Endothelial cell of umbilical vein (primary cell): ENCODE data around the gene GARS1. TPM values are rescaled to one million over a fixed set of nuclear protein-coding genes. Genes with fewer than 3 reads are reported as not detected.

ENCODE experiments used
- BruUV-seq: library from RNA; stranded (reverse); fragments of 400-500 nt; replicated peaks from 2 replicates; lab custom pipeline; 2021; lab: Mats Ljungman, UMichigan
- CTCF ChIA-PET: fragments of 300-600, 350-600 bp; sonication (Branson Sonifier 250); formaldehyde crosslinking; loops from one replicate; lab custom pipeline; 2021; ENCODE audit warnings: antibody characterized with exemption, inconsistent platforms; lab: Charles Lee
- POLR2A ChIA-PET: fragments of 300-600, 350-600 bp; sonication (Branson Sonifier 250); formaldehyde crosslinking; loops from one replicate; lab custom pipeline; 2021; ENCODE audit warnings: antibody characterized with exemption, inconsistent platforms; lab: Charles Lee
- DNase-seq: peaks from one replicate; pipeline ENCODE4 v3.0.0-alpha.2; 2011; ENCODE audit warnings: low read depth, low spot score
- FAIRE-seq: peaks from 2 replicates; lab custom pipeline; 2011; peaks lifted over from hg19 to GRCh38; lab: Jason Lieb, UNC
- H2AFZ ChIP-seq: 2 replicates; pipeline ENCODE4 v1.6.0; 2012; ENCODE audit warnings: low read depth, low read length, control low read depth, inconsistent platforms
- H3K27ac ChIP-seq: 2 replicates; pipeline ENCODE4 v1.5.1; 2011; ENCODE audit warnings: low read depth, mild to moderate bottlenecking, control low read depth, low read length, moderate library complexity; ENCODE audit not compliant: insufficient read depth
- H3K27me3 ChIP-seq, 2 experiments: 2 replicates each; pipeline versions ENCODE4 v1.6.0 to v1.6.1; 2011; ENCODE audit warnings: low read length in 2 of 2, mixed read lengths in 1 of 2; ENCODE audit not compliant: control insufficient read depth in 2 of 2, insufficient read depth in 2 of 2
- H3K36me3 ChIP-seq, 2 experiments: 2 replicates in 1 of 2; 3 replicates in 1 of 2; pipeline ENCODE4 v1.5.1; 2011; ENCODE audit warnings: low read length in 2 of 2, mild to moderate bottlenecking in 1 of 2, moderate library complexity in 1 of 2; ENCODE audit not compliant: control insufficient read depth in 2 of 2, insufficient read depth in 2 of 2; ENCODE audit errors: extremely low read depth in 1 of 2
- H3K4me1 ChIP-seq: 3 replicates; pipeline ENCODE4 v1.5.1; 2011; ENCODE audit warnings: mild to moderate bottlenecking, low read length; ENCODE audit not compliant: control insufficient read depth, insufficient read depth; ENCODE audit errors: extremely low read depth
- H3K4me2 ChIP-seq: 2 replicates; pipeline ENCODE4 v1.6.1; 2011; ENCODE audit warnings: low read length, control low read depth, mixed read lengths; ENCODE audit not compliant: insufficient read depth
- H3K4me3 ChIP-seq, 3 experiments: fragments of 200-600 bp in 1 of 3; sonication (generic), shearing (Covaris generic) in 1 of 3; replicated peaks in 1 of 3; 2 replicates each; pipeline ENCODE4 v1.5.1; 2011 to 2016; ENCODE audit warnings: control low read depth in 3 of 3, low read length in 3 of 3, mild to moderate bottlenecking in 2 of 3, inconsistent platforms in 1 of 3, low read depth in 1 of 3, moderate library complexity in 1 of 3; ENCODE audit not compliant: insufficient read depth in 1 of 3
- H3K79me2 ChIP-seq: 2 replicates; pipeline ENCODE4 v1.6.0; 2012; ENCODE audit warnings: low read length, inconsistent platforms; ENCODE audit not compliant: control insufficient read depth, insufficient read depth
- H3K9ac ChIP-seq: replicated peaks from 2 replicates; pipeline ENCODE3; 2011; ENCODE audit warnings: low read length, control low read depth; ENCODE audit not compliant: insufficient read depth; ENCODE audit errors: extremely low read depth
- H3K9me1 ChIP-seq: replicated peaks from 3 replicates; pipeline ENCODE4 v1.6.0; 2011; ENCODE audit warnings: mild to moderate bottlenecking, low read length; ENCODE audit not compliant: control insufficient read depth, insufficient read depth; ENCODE audit errors: extremely low read depth
- H3K9me3 ChIP-seq: replicated peaks from 2 replicates; pipeline ENCODE4 v1.5.1; 2012; ENCODE audit warnings: low read length, inconsistent platforms; ENCODE audit not compliant: control insufficient read depth, insufficient read depth
- H4K20me1 ChIP-seq: replicated peaks from 2 replicates; pipeline ENCODE3; 2011; ENCODE audit warnings: mild to moderate bottlenecking, low read length; ENCODE audit not compliant: control insufficient read depth, insufficient read depth; ENCODE audit errors: extremely low read depth
- EZH2 ChIP-seq: IDR thresholded peaks from 2 replicates; pipeline ENCODE4 v1.6.1; 2012; ENCODE audit warnings: borderline replicate concordance, low read depth, mild to moderate bottlenecking, moderate library complexity, low read length, inconsistent platforms; ENCODE audit not compliant: severe bottlenecking
- FOS ChIP-seq: IDR thresholded peaks from 2 replicates; pipeline ENCODE4 v1.6.1; 2011; ENCODE audit warnings: mild to moderate bottlenecking, low read length, moderate library complexity, borderline replicate concordance; ENCODE audit not compliant: insufficient read depth
- GATA2 ChIP-seq: IDR thresholded peaks from 2 replicates; pipeline ENCODE4 v1.7.0; 2011; ENCODE audit warnings: low read depth, mild to moderate bottlenecking, moderate library complexity, mixed read lengths, low read length; ENCODE audit not compliant: insufficient read length, insufficient read depth
- JUN ChIP-seq: IDR thresholded peaks from 2 replicates; pipeline ENCODE4 v1.6.1; 2011; ENCODE audit warnings: borderline replicate concordance, low read depth; ENCODE audit not compliant: insufficient read length, insufficient read depth
- POLR2A ChIP-seq: IDR thresholded peaks from 2 replicates; pipeline ENCODE4 v1.6.1; 2012; ENCODE audit warnings: low read depth, mild to moderate bottlenecking, control low read depth, low read length
- POLR2AphosphoS5 ChIP-seq: IDR thresholded peaks from 2 replicates; pipeline ENCODE4 v1.6.1; 2012; ENCODE audit warnings: low read depth, mild to moderate bottlenecking, control low read depth, low read length, moderate library complexity; ENCODE audit not compliant: insufficient read depth
- dilution Hi-C: fragments of 300-500 bp; cut with MboI; formaldehyde crosslinking; loops from one replicate; pipeline ENCODE4 v1.15.0; 2019; ENCODE audit warnings: low sequenced_read_pairs; ENCODE audit not compliant: extremely low pct_ligation_motif_present
- intact Hi-C: fragments of 100-400 bp; cut with micrococcal nuclease; formaldehyde crosslinking; loops from one replicate; pipeline ENCODE4 v1.10.0; 2022
- polyA plus RNA-seq, 4 experiments: library from polyadenylated mRNA; depleted of rRNA in 3 of 4; stranded (reverse) in 3 of 4; unstranded in 1 of 4; fragments of >200 nt; gene quantifications; 2 replicates each; pipeline versions ENCODE4 v1.2.1 to v1.2.3, GENCODE V29; 2011 to 2012; ENCODE audit warnings: missing spikeins in 1 of 4
- total RNA-seq: library from RNA; stranded (reverse); gene quantifications from 2 replicates; pipeline ENCODE4 v1.2.3, GENCODE V29; 2021
- TF ChIP-seq, protein P1 (sequence below): IDR thresholded peaks from 2 replicates; pipeline ENCODE4 v1.6.1; 2011; ENCODE audit not compliant: insufficient read depth, insufficient read length
- TF ChIP-seq, protein P2 (sequence below), 2 donors: IDR thresholded peaks; 1 replicate in 1 of 2; 2 replicates in 1 of 2; pipeline ENCODE4 v1.5.1; 2011; ENCODE audit warnings: low read length in 2 of 2, mild to moderate bottlenecking in 2 of 2, moderate library complexity in 2 of 2, control low read depth in 1 of 2, inconsistent platforms in 1 of 2, low read depth in 1 of 2; ENCODE audit not compliant: insufficient read depth in 1 of 2; ENCODE audit errors: extremely low read depth in 1 of 2

The GARS1 gene
- total and polyA plus RNA-seq, 2 donors (not counting 3 experiments of a cell fraction or from before 2014, with no cell fraction given): 194 to 295 TPM

DNA sequence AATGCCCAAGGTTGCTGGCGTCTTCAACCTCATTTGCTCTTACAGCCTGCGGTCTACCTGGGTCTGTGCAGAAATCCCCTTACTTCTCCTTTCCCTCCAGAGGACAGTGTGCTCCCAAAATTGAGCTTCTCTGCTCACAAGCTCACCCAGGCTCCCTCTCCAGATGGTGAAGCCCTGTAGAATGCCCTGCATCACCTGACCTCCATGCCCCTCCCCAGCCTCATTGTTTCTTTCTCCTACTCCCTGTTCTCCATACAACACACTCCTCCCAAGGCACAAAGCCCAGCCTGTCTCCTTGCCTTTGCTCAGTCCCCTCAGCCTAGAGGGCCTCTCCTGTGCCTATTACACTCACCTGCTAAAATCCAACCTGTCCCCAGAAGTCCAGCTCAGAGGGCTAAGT lies 84.1 kb downstream of the GARS1 start:
- POLR2A ChIA-PET: no interaction called here
- peaks cover 47 to 50% of the 10 kb centered on the region in 2 experiments for H3K27me3 ChIP-seq
- intact Hi-C loops: no loop called here
- H4K20me1 ChIP-seq: no peaks in the 10 kb centered on the region
- CTCF ChIA-PET: no interaction called here
- DNase-seq (no peak), FAIRE-seq (no peak)
- H3K4me3 ChIP-seq: no peak overlapping the region
- no peak overlapping the region for H2AFZ ChIP-seq
- H3K27ac ChIP-seq: no peak overlapping the region
- H3K9me3 ChIP-seq: no peaks in the 10 kb centered on the region
- H3K36me3 ChIP-seq: no peaks in the 10 kb centered on the region
- dilution Hi-C loops: no loop called here
- no peaks in the 10 kb centered on the region for H3K9me1 ChIP-seq
- H3K9ac ChIP-seq: no peak overlapping the region
- H3K79me2 ChIP-seq: no peaks in the 10 kb centered on the region
- TF ChIP-seq GATA2 (no peak), FOS (no peak), POLR2AphosphoS5 (no peak), EZH2 (no peak)
- TF ChIP-seq, protein P1, sequence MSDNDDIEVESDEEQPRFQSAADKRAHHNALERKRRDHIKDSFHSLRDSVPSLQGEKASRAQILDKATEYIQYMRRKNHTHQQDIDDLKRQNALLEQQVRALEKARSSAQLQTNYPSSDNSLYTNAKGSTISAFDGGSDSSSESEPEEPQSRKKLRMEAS: no peak
- no TSS peak for BruUV-seq
- H3K4me1 ChIP-seq: no peaks in the 10 kb centered on the region
- no peak overlapping the region for H3K4me2 ChIP-seq

GRCh38 chr7:30679664-30680063 lies 85.0 kb downstream of the GARS1 start:
- no peaks in the 10 kb centered on the region for H3K4me1 ChIP-seq
- H4K20me1 ChIP-seq: no peaks in the 10 kb centered on the region
- ChIA-PET POLR2A (interaction anchor here (0.9 kb wide), 1 partner anchor 21 kb away, joined by 3 read pairs; no protein-coding TSS in a partner anchor), CTCF (no interaction called here)
- no peak overlapping the region for H3K4me2 ChIP-seq
- BruUV-seq: no TSS peak
- H2AFZ ChIP-seq: no peak overlapping the region
- no peak for TF ChIP-seq POLR2AphosphoS5
- peak; percentile 41 for TF ChIP-seq EZH2
- TF ChIP-seq, protein P2, sequence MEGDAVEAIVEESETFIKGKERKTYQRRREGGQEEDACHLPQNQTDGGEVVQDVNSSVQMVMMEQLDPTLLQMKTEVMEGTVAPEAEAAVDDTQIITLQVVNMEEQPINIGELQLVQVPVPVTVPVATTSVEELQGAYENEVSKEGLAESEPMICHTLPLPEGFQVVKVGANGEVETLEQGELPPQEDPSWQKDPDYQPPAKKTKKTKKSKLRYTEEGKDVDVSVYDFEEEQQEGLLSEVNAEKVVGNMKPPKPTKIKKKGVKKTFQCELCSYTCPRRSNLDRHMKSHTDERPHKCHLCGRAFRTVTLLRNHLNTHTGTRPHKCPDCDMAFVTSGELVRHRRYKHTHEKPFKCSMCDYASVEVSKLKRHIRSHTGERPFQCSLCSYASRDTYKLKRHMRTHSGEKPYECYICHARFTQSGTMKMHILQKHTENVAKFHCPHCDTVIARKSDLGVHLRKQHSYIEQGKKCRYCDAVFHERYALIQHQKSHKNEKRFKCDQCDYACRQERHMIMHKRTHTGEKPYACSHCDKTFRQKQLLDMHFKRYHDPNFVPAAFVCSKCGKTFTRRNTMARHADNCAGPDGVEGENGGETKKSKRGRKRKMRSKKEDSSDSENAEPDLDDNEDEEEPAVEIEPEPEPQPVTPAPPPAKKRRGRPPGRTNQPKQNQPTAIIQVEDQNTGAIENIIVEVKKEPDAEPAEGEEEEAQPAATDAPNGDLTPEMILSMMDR (IDR thresholded peaks at IDR 0.05; ENCODE audit: extremely low read depth in 1 of 2, insufficient read depth in 1 of 2, low read depth in 1 of 2, low read length in 2 of 2): no peak
- TF ChIP-seq POLR2A: no peak
- no peak for TF ChIP-seq JUN
- H3K36me3 ChIP-seq: no peaks in the 10 kb centered on the region
- FAIRE-seq (no peak), DNase-seq (no peak)
- no peaks in the 10 kb centered on the region for H3K9me3 ChIP-seq
- no peak overlapping the region for H3K4me3 ChIP-seq
- no peak overlapping the region for H3K27ac ChIP-seq
- no peaks in the 10 kb centered on the region for H3K79me2 ChIP-seq
- dilution Hi-C loops (no loop called here), intact Hi-C loops (no loop called here)
- H3K9me1 ChIP-seq: no peaks in the 10 kb centered on the region
- H3K27me3 ChIP-seq: peaks cover 55 to 57% of the 10 kb centered on the region in 2 experiments
- H3K9ac ChIP-seq: no peak overlapping the region
